NOMO-1 treated with DMSO at 0.1 percent for 48 hours (cell line): ENCODE data around the gene LRFN3.
"Not testable (repeated sequence)": the region's sequence is repeated elsewhere in the genome, so short reads cannot be mapped to it uniquely, and the experiment has no call there.

ENCODE experiments used
- DNase-seq: peaks from one replicate; lab custom pipeline; 2025; ENCODE audit not compliant: unreplicated experiment; lab: John Stamatoyannopoulos, UW

Gene LRFN3

GRCh38 chr19:35937345-35938281 is 1.4 kb downstream of the LRFN3 start:
- DNase-seq: no peak

- DNase-seq: no peak
These were observed 2.4 kb downstream of the LRFN3 start for GRCh38 chr19:35938282-35939224.

GRCh38 chr19:35939307-35940077 is 3.3 kb downstream of the LRFN3 start:
- no peak for DNase-seq

GRCh38 chr19:35940078-35940775 is 4.1 kb downstream of the LRFN3 start:
- no peak for DNase-seq

GRCh38 chr19:35940839-35941238 is 4.7 kb downstream of the LRFN3 start:
- no peak for DNase-seq

- DNase-seq: no peak
These were observed 6.1 kb downstream of the LRFN3 start for GRCh38 chr19:35942235-35942634.

- no peak for DNase-seq
These were observed 7.4 kb downstream of the LRFN3 start for GRCh38 chr19:35943321-35944301.

- no peak for DNase-seq
These were observed 8.4 kb downstream of the LRFN3 start for GRCh38 chr19:35944556-35944955.

- no peak for DNase-seq
These were observed 9.1 kb downstream of the LRFN3 start for GRCh38 chr19:35945121-35945790.

GRCh38 chr19:35946203-35946602 is 10.0 kb downstream of the LRFN3 start:
- DNase-seq: no peak

- no peak for DNase-seq
These were observed 13.0 kb downstream of the LRFN3 start for GRCh38 chr19:35949131-35949530.

- DNase-seq: no peak
These were observed 19.9 kb downstream of the LRFN3 start for GRCh38 chr19:35955881-35956634.

- not testable (repeated sequence) for DNase-seq
These were observed 21.2 kb downstream of the LRFN3 start for GRCh38 chr19:35957411-35957810.

- no peak for DNase-seq
These were observed 22.5 kb downstream of the LRFN3 start for GRCh38 chr19:35958660-35959039.

- no peak for DNase-seq
These were observed 23.1 kb downstream of the LRFN3 start for GRCh38 chr19:35959040-35959967.

GRCh38 chr19:35959968-35960320 is 23.8 kb downstream of the LRFN3 start:
- no peak for DNase-seq

- no peak for DNase-seq
These were observed 24.3 kb downstream of the LRFN3 start for GRCh38 chr19:35960432-35960972.
